Right lobe of liver (tissue), 6 donors: ENCODE results near the gene STAP2. TPM values are rescaled to one million over a fixed set of nuclear protein-coding genes. Genes with fewer than 3 reads are reported as not detected.
A peak's percentile ranks its signal among the peaks of the same experiment; 100 is the strongest.
"Not testable (repeated sequence)": the region's sequence is repeated elsewhere in the genome, so short reads cannot be mapped to it uniquely, and the experiment has no call there.

Source experiments
- ATAC-seq, 4 donors: fragments of 200-7000 bp; cut with Tn5 transposase; one replicate each; pipeline ENCODE4 v1.9.1; 2020; ENCODE audit warnings: mild to moderate bottlenecking in 4 of 4, moderate library complexity in 4 of 4
- DNase-seq, 3 donors: peaks; one replicate each; pipeline ENCODE4 v3.0.0-alpha.2; 2020
- H3K27ac ChIP-seq, 3 donors: fragments of 200-600 bp; one replicate each; pipeline ENCODE4 v1.8.0; 2022
- H3K27me3 ChIP-seq, 2 donors: fragments of 200-600 bp; one replicate each; pipeline ENCODE4 v1.8.0; 2022
- H3K36me3 ChIP-seq, 4 donors: fragments of 200-600 bp; sonication (generic) in 1 of 4; one replicate each; pipeline versions ENCODE4 v1.5.1 to v1.8.0; 2017 to 2022; ENCODE audit warnings: control low read depth in 1 of 4
- H3K4me1 ChIP-seq, 4 donors: fragments of 200-600 bp; sonication (generic) in 1 of 4; one replicate each; pipeline versions ENCODE4 v1.5.1 to v1.8.0; 2017 to 2022; ENCODE audit warnings: control low read depth in 1 of 4
- H3K4me3 ChIP-seq, 3 donors: fragments of 200-600 bp; one replicate each; pipeline ENCODE4 v1.8.0; 2022
- H3K9me3 ChIP-seq, 4 donors: fragments of 200-600 bp; sonication (generic) in 1 of 4; one replicate each; pipeline versions ENCODE4 v1.5.1 to v1.8.0; 2017 to 2022; ENCODE audit warnings: control low read depth in 1 of 4
- POLR2A ChIP-seq: fragments of 450-650 bp; IDR thresholded peaks from one replicate; pipeline ENCODE4 v1.6.1; 2017; ENCODE audit warnings: antibody characterized with exemption, mild to moderate bottlenecking
- WGBS: methylation state at CpG from one replicate; pipeline ENCODE4 v1.1.6; 2018; ENCODE audit warnings: low coverage, low lambda C conversion rate; ENCODE audit not compliant: insufficient coverage; ENCODE audit errors: missing lambda C conversion rate; 5-methylcytosine and 5-hydroxymethylcytosine counted together
- intact Hi-C, 2 donors: fragments of 100-400 bp; cut with DNase I; formaldehyde crosslinking; loops; one replicate each; pipeline versions ENCODE4 v1.11.2 to v1.14.1; 2022
- total RNA-seq, 6 experiments: library from RNA; depleted of rRNA in 2 of 6; stranded (reverse); fragments of >200 nt in 2 of 6; fragmentation: NEBNext Ultra II Directional in 3 of 6; extraction: Animal tissue kit (Norgen Biotek cat#: 25700) in 3 of 6; gene quantifications; one replicate each; pipeline versions ENCODE4 v1.1.0 to v1.2.4, GENCODE V29; 2016 to 2023
- TF ChIP-seq, protein P1 (sequence below), 4 donors: fragments of 200-600 bp in 3 of 4; fragments of 450-650 bp in 1 of 4; IDR thresholded peaks; one replicate each; pipeline versions ENCODE4 v1.5.1 to v1.8.0; 2016 to 2022; ENCODE audit warnings: antibody characterized with exemption in 4 of 4, mild to moderate bottlenecking in 2 of 4
- donor health status: DM: no; HTN: yes; CAD: no.
- donor health status: DM: no; HTN: no; CAD: no.
- donor health status: DM: no; HTN: no; CAD: no.
- donor health status: DM: no; HTN: yes; CAD: no.
- donor health status: DM: no; HTN: yes; CAD: no.

STAP2 gene
- total RNA-seq, 6 experiments from 2014 or later, result 21.4 to 51.5 (median 43.0) TPM

DNA sequence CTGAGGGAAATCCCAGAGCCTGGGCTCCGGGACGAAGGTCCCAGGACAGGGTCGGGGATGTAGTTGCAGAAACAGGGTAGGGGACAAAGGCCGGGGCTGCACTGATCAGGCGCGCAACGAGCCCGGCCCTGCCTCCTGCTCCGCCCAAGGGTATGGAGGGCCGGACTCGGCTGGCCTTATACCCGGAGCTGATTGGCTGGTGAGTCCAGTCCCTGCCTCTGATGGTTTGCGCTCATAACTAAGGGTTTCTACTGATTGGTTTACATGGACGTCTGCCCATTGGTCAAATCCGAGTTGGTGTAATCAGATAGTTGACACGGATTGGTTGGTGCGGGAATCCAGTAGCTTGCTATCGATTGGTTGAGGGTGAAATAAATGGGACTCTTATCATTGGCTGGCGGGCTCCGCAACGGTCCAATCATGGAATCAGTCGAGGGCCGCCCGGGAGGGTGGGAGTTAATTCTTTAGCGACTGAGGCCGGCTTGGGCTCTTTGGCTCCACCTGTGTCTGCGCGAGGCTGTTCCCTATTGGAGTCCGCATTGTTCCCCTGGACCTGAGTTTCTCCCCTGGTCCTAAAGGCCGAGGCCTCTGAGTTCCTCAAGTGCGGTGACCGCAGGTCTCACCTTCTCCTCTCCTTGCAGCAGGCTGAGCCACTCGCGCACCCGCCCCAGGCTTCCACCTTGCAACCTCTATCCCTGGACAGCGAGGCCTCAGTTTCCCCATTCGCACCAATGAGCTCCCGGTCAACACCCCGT is 4.2 kb upstream of the STAP2 start:
- H3K36me3 ChIP-seq, result no peaks in the 10 kb centered on the region
- WGBS, result 0% methylated on average over 17 of the region's 39 CpGs
- DNase-seq, result peak; percentile 96 to 99 (median 99)
- peak; percentile 76 for TF ChIP-seq POLR2A
- TF ChIP-seq, protein P1, sequence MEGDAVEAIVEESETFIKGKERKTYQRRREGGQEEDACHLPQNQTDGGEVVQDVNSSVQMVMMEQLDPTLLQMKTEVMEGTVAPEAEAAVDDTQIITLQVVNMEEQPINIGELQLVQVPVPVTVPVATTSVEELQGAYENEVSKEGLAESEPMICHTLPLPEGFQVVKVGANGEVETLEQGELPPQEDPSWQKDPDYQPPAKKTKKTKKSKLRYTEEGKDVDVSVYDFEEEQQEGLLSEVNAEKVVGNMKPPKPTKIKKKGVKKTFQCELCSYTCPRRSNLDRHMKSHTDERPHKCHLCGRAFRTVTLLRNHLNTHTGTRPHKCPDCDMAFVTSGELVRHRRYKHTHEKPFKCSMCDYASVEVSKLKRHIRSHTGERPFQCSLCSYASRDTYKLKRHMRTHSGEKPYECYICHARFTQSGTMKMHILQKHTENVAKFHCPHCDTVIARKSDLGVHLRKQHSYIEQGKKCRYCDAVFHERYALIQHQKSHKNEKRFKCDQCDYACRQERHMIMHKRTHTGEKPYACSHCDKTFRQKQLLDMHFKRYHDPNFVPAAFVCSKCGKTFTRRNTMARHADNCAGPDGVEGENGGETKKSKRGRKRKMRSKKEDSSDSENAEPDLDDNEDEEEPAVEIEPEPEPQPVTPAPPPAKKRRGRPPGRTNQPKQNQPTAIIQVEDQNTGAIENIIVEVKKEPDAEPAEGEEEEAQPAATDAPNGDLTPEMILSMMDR (IDR thresholded peaks at IDR 0.05), result peak in 3 of 4 donors; percentile 21 to 34 (median 34)
- H3K4me1 ChIP-seq, result peaks cover 0 to 53% (median 18%) of the 10 kb centered on the region in 4 donors
- no peaks in the 10 kb centered on the region for H3K9me3 ChIP-seq
- intact Hi-C loops, result no loop called here
- ATAC-seq, result peak; percentile 75 to 90 (median 84)
- peak overlapping the region; percentile 84 to 89 (median 88) for H3K27ac ChIP-seq
- H3K4me3 ChIP-seq, result peak overlapping the region; percentile 45 to 68 (median 59)
- H3K27me3 ChIP-seq, result no peaks in the 10 kb centered on the region

DNA sequence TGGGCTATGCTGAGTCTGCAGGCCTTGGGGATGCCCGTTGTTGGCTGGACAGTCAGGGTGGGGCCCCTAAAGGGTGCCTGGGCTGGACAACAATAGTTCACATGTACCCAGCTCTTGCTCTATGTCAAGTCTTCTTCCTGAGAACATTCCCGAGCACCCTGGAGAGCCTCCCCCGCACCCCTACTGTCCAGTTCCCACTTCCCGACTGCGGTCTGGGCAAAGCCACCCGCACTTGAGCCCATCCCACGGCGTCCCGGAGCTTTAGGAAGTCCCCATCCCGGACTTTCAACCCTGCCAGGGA is 3.6 kb upstream of the STAP2 start:
- no peak for TF ChIP-seq POLR2A
- TF ChIP-seq, protein P1 (IDR thresholded peaks at IDR 0.05), result no peak
- Histone ChIP-seq H3K9me3 (no peaks in the 10 kb centered on the region), H3K4me1 (peaks cover 0 to 56% (median 20%) of the 10 kb centered on the region in 4 donors), H3K27ac (peak overlapping the region; percentile 64 to 89 (median 85)), H3K27me3 (no peaks in the 10 kb centered on the region), H3K4me3 (peak overlapping the region; percentile 20 to 68 (median 40)), H3K36me3 (no peaks in the 10 kb centered on the region)
- no peak for ATAC-seq
- no peak for DNase-seq
- intact Hi-C loops, result no loop called here
- 7% methylated on average over 8 of the region's 10 CpGs for WGBS

DNA sequence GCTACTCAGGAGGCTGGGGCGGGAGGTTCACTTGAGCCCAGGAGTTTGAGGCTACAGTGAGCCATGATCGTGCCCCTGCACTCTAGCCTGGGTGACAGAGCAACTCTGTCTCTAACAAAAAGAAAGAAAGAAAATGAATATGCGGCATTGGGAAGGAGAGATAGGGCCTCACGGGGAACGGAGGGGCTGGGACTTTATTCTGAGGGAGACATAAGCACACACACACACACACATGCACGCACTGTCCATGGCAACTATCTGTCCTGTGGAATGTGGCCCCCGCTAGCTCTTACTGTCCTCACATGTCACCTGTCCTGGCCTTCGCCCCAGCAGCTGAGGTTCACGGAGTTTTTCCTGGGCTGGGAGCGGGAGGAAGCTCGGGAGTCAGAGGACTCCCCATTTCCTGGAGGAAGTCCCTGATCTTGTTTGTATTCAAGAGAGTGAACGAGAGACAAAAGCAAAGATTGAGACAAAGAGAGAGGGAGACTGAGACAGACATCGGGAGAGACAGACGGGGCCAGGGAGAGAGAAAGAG is 654 bp downstream of the STAP2 start:
- Histone ChIP-seq H3K27ac (peak overlapping the region; percentile 76 to 94 (median 79)), H3K36me3 (no peaks in the 10 kb centered on the region), H3K4me1 (peaks cover 0 to 45% (median 15%) of the 10 kb centered on the region in 4 donors), H3K9me3 (no peaks in the 10 kb centered on the region), H3K4me3 (peak overlapping the region; percentile 51 to 67 (median 65)), H3K27me3 (no peaks in the 10 kb centered on the region)
- intact Hi-C loops, result loop anchor here in 1 of 2 donors (10.0 kb wide), 1 partner anchor 57 kb away; no protein-coding TSS in a partner anchor
- TF ChIP-seq, protein P1 (IDR thresholded peaks at IDR 0.05), result no peak
- DNase-seq, result peak; percentile 64 to 78 (median 75)
- peak; percentile 6 to 24 (median 11) for ATAC-seq
- 2% methylated on average over 14 of the region's 14 CpGs for WGBS

DNA sequence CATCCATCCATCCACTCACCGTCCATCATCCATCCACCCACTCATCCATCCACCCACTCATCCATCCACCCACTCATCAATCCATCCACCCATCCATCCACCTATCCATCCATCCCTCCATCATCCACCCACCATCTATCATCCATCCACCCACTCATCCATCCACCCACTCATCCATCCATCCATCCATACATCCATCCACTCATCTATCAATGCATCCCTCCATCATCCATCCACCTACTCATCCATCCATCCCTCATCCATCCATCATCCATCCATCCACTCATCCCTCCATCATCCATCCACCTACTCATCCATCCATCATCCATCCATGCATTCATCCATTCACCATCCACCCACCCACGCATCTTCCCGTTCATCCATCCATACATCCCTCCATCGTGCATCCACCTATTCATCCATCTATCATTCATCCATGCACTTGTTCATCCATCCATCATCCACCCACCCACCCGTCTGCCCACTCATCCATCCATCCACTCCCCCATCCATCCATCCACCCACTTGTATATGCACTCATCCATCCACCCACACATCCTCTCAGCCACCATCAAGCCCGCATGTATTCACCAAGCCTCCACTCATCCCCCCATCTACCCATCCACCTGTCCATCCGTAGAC is 3.6 kb downstream of the STAP2 start:
- Histone ChIP-seq H3K4me3 (no peak overlapping the region), H3K36me3 (peaks cover 0 to 7% (median 0%) of the 10 kb centered on the region in 4 donors), H3K4me1 (peaks cover 0 to 23% (median 5%) of the 10 kb centered on the region in 4 donors), H3K27me3 (no peaks in the 10 kb centered on the region), H3K9me3 (no peaks in the 10 kb centered on the region), H3K27ac (no peak overlapping the region)
- ATAC-seq, result no peak
- no peak for TF ChIP-seq POLR2A
- DNase-seq, result no peak
- 77% methylated on average over 7 of the region's 7 CpGs for WGBS
- intact Hi-C loops, result loop anchor here in 1 of 2 donors (10.0 kb wide), 1 partner anchor 60 kb away; no protein-coding TSS in a partner anchor

DNA sequence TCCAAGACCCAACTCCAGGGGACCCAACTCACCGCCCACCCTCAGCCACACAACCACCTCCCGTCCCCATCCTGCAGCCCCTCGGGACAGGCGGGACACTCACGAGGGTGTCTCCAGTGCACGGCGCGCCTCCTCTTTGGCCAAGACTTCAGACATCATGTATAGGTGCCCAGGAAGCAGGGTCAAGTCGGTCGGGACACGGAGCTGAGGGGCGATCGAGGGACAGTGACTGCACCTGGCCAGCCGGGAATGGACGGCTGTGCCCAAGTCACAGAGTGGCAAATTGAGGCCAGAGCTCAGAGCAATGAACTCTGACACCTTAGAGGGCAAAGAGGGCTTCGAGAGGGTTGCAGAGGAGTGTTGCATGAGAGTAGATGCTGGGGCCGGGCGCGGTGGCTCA is 8.8 kb downstream of the STAP2 start:
- H3K36me3 ChIP-seq, result peaks cover 0 to 7% (median 0%) of the 10 kb centered on the region in 4 donors
- H3K4me1 ChIP-seq, result no peaks in the 10 kb centered on the region
- H3K27me3 ChIP-seq, result no peaks in the 10 kb centered on the region
- no peak for ATAC-seq
- no peak overlapping the region for H3K4me3 ChIP-seq
- TF ChIP-seq POLR2A, result no peak
- TF ChIP-seq, protein P1 (IDR thresholded peaks at IDR 0.05), result no peak
- 94% methylated on average over 13 of the region's 19 CpGs for WGBS
- no peaks in the 10 kb centered on the region for H3K9me3 ChIP-seq
- intact Hi-C loops, result loop anchor here in 1 of 2 donors (10.0 kb wide), 1 partner anchor 65 kb away; no protein-coding TSS in a partner anchor
- DNase-seq, result no peak
- H3K27ac ChIP-seq, result no peak overlapping the region

DNA sequence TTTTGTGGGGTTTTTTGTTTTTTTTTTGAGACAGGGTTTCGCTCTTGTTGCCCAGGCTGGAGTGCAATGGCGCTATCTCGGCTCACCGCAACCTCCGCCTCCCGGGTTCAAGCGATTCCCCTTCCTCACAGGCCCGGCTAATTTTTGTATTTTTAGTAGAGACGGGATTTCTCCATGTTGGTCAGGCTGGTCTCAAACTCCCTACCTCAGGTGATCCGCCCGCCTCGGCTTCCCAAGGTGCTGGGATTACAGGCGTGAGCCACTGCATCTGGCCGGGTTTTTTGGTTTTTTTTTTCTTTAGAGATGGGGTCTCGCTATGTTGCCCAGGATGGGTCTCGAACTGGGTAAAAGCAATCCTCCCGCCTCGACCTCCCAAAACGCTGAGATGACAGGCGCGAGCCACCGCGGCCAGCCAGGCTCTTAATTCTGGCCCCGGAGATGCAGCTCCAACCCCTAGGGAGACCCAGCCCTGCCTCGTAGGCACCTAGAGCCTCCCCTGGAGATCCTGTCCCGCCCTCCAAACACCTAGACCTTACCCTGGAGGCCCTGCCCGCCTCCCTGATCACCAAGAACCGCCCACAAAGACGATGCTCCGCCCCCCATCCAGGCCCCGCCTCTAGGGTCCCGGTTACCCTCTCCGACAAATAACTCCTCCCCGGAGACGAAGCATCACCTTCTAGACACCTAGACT is 9.5 kb downstream of the STAP2 start:
- DNase-seq, H3K4me1 ChIP-seq, H3K27me3 ChIP-seq, H3K36me3 ChIP-seq, H3K9me3 ChIP-seq, H3K27ac ChIP-seq, intact Hi-C loops, ATAC-seq: not testable (repeated sequence)
- H3K4me3 ChIP-seq, result peak overlapping the region in 2 of 3 donors; percentile 6 to 36
- WGBS, result 49% methylated on average over 23 of the region's 35 CpGs
